Fibroblast of lung (primary cell): ENCODE data around the gene GNPAT.

Experiments used
- EZH2 ChIP-seq: IDR thresholded peaks from 2 replicates; pipeline ENCODE4 v1.5.1; 2012; ENCODE audit warnings: low read length, control low read depth, mild to moderate bottlenecking; ENCODE audit errors: missing control alignments
- TF ChIP-seq, protein P1 (sequence below), 2 donors: IDR thresholded peaks in 1 of 2; conservative IDR thresholded peaks in 1 of 2; 1 replicate in 1 of 2; 2 replicates in 1 of 2; pipeline ENCODE4 v1.5.1; 2011 to 2012; ENCODE audit warnings: low read length in 2 of 2, control low read depth in 1 of 2, inconsistent platforms in 1 of 2, low read depth in 1 of 2, mild to moderate bottlenecking in 1 of 2

DNA sequence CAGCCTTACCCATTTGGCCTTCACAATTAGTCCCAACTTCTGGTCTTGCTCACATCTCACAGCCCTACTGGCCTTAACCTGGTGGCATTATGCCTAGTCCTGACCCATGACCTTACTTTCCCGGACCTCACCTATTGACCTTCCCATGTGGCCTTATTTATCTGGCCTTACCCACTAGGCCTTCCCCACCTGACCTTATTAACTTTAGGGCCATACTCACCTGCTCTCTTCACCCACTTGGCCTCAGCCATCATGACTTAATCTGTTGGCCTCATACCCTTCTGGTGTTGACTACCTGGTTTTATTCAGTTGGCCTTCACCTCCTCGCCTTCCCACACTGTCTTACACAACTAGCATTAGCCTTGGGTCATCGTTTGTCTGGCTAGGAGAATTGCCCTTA, 61.0 kb downstream of the GNPAT start:
- TF ChIP-seq, protein P1, sequence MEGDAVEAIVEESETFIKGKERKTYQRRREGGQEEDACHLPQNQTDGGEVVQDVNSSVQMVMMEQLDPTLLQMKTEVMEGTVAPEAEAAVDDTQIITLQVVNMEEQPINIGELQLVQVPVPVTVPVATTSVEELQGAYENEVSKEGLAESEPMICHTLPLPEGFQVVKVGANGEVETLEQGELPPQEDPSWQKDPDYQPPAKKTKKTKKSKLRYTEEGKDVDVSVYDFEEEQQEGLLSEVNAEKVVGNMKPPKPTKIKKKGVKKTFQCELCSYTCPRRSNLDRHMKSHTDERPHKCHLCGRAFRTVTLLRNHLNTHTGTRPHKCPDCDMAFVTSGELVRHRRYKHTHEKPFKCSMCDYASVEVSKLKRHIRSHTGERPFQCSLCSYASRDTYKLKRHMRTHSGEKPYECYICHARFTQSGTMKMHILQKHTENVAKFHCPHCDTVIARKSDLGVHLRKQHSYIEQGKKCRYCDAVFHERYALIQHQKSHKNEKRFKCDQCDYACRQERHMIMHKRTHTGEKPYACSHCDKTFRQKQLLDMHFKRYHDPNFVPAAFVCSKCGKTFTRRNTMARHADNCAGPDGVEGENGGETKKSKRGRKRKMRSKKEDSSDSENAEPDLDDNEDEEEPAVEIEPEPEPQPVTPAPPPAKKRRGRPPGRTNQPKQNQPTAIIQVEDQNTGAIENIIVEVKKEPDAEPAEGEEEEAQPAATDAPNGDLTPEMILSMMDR (conservative IDR thresholded peaks at IDR 0.05 in 1 of 2, IDR thresholded peaks at IDR 0.05 in 1 of 2; ENCODE audit: low read depth in 1 of 2, low read length in 2 of 2) = no peak
- no peak for TF ChIP-seq EZH2
